GM21360 (cell line): ENCODE measurements around the gene DGKI.

Experiments
- ATAC-seq: cut with Tn5 transposase; IDR thresholded peaks from one replicate; pipeline ENCODE4 v1.9.1; 2021; ENCODE audit warnings: mild to moderate bottlenecking, moderate library complexity; ENCODE audit not compliant: unreplicated experiment

The DGKI gene

GRCh38 chr7:137441451-137441850, 405.3 kb downstream of the DGKI start:
- no peak for ATAC-seq

DNA sequence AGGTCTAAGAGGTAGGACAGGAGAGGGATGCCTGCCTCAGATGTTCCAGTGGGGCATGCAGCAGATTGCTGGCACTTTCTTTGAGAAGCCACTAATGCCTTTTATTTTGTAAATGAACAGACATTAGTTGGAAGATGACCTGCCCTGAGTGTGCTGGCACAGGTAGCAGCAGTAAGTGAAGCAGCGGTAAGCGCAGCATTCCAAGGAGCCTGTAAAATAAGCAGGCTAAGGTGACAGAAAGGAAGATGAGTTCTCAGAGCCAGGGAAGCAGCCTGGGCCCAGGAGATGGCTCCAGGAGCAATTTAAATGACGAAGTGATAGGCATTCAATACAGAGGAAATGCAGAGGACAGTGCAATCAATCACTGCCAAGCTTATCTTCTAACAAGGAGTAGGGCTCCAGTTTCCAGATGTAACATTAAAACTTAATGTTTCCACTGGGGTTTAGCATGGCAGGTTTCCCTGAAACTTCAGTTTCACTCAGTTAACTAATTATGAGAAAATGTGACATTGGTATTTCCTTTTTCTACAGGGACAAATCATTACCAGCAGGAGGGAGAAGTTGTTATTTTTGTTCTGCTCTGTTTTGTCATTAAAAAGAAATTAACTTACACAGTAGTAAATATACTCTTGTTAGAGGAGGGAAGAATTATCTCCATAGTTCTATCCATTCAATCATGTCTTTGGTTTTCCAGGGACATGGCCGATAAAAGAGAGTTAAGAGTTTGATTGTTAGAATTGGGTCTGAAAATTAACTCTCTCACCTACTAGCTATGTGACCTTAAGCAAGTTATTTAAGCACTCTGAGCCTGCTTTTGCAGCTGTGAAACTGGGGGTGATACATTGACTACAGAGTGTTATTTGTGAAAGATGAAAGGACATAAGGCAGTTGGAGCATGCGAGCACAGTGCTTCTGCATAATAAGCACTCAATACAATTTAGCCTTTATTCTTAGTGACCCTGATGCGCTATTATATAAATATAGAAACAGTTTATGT, 406.6 kb downstream of the DGKI start:
- ATAC-seq = no peak

DNA sequence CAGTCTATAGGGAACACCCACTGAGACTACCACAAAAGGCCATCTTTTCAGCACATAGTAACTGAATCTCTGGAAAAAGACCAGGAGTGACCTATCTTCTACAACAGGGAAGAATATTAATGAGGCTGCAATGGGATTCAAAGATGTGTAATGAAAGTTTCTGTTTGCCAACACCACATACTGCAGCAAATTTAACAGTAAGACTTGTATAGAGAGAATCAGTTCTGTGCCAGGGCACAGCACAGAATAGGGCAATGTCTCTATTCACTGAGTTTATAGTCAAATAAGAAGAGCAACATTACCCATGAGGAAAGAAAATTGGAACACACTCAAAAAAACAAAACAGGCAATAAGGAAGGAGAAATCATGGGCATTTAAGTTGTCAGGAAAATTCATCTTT, 411.8 kb downstream of the DGKI start:
- no peak for ATAC-seq

DNA sequence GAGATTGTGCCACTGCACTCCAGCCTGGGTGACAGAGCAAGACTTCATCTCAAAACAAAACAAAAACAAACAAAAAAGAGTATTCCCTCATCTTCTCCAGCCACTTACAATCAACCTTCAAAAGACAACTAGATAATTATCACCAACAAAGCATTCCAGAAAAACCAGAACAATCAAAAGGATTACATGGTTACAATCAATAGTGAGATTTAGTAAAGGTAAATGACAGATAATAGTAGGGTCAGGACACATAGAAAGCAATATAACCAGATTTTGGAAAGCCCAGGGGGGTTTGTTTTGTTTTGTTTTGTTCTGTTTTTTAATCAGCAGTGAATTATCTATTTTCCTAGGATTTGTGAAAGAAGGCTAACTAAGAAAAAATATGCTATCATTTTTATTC, 412.2 kb downstream of the DGKI start:
- no peak for ATAC-seq

- ATAC-seq = no peak
These were observed 423.5 kb downstream of the DGKI start for GRCh38 chr7:137423321-137423720.

DNA sequence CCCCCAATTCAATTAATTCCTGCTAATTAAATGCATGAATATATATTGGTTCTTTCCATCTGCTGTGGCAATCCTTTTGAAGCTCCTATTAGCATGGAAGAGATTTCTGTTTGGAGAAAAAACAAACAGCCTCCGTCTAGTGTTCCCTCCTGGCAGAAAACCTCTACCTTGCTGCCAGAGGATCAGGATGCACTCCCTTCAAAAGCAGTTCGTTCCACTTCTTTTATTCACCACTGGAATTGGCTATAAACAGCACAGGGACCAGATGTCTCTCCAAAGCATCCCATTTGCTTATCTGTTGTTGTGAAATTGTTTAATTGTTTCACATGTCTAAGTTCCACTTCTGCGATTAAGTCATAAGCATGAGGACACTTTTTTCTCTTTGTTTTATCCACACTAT, 425.4 kb downstream of the DGKI start:
- no peak for ATAC-seq

DNA sequence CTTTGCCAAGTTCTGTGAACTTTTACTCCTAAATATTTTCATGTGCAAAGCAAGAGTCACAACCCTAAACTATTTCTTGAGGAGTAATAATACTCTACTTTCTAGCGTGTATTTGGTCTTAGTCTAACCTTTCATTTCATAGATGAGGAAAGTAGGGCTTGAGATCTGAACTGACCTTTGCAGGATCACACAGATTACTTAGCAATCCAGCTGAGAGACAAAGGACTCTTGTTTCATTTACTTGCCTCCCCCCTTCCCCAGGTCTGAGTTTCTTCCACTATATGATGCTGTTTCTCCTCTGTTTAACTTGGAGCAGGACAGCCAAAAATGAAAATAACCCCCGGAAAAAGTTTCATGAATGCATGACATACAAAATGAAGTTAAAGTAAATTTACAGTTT, 427.9 kb downstream of the DGKI start:
- ATAC-seq = no peak

DNA sequence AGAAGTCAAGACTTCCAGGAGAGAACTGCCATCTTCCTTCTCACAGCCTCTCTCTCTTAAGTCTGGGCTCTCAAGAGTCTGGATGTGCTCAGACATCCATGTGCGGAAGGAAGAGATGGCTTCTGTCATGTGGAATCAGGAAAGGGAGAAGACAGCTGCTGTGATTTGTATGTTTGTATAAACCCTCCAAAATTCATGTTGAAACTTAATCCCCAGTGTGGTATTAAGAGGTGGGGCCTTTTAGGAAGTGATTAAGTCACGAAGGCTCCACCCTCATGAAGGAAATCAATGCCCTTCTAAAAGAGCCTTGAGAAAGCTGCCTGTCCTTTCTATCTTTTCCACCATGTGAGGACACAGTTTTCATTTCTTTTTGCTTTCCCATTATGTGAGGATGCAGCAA, 429.3 kb downstream of the DGKI start:
- ATAC-seq = no peak

DNA sequence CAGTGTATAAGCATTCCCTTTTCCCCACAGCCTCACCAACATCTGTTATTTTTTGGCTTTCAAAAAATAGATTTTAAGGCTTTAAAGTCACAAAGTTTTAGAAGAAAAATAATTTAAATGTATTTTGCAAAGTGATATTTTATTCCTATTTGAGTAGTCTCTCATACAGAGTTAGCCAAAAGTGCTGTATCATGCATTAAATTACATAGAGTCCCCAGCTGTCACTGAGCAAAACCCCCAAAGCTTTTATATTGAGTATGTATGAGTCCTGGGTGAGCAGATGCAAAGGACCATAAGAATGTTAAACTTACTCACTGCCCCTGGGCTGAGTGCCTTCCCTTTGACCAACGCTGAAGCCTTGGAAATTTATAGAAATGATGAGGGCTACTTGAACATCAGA, 432.9 kb downstream of the DGKI start:
- no peak for ATAC-seq

DNA sequence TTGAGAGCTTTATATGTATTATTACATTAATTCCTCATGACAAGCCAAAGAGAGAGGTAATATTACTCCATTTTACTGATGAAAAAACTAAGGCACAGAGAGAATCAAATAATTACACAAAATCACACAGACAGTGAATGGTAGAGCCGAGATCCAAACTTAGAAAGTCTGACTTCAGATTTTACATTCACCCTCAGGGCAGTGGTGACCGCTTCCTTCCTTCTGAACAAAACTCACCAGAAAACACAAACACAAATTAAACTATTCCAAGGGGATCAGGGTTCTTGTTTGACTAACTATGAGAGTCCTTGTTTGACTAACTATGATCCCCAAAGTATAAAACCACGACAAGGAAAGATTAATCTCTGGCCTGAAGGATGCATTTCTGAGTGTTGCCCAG, 435.3 kb downstream of the DGKI start:
- ATAC-seq = no peak

DNA sequence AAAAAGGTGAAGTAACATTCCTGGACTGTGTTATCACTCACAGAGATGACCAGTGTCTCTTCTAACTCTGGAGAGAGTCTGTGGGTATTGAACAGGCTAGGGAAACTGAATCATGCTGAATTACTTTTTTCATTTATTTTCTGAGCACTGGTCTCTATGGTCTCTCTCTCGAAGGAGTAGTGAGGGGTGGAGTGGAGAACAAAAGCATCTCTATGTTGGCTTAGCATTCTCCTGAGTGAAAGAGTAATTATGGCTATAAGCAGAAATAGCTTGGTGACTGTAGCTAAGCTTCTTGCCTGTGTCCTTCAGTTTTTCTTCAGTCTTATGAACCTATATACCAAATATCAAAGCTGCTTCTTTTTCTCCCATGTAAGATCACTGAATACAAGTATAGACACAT, 438.6 kb downstream of the DGKI start:
- no peak for ATAC-seq

DNA sequence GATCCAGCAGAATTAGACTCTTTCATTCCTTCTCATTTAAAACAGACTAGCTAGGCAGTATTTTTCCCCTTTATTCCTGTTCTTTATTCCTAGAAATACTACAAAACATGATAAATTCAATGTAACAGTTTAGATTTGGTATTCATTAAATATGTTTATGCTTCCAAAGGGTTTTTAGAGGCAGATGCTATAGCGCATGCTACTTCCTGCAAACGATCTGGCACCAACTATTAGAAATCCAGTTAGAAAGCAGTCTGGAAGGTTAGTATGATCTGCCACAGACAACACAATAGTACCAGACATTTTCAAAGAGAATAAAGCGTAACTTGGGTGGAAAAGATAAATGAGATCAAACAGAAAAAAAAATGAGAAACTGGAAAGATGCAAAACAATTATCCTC, 439.7 kb downstream of the DGKI start:
- ATAC-seq = no peak

GRCh38 chr7:137404660-137405317, 442.0 kb downstream of the DGKI start:
- ATAC-seq = no peak

DNA sequence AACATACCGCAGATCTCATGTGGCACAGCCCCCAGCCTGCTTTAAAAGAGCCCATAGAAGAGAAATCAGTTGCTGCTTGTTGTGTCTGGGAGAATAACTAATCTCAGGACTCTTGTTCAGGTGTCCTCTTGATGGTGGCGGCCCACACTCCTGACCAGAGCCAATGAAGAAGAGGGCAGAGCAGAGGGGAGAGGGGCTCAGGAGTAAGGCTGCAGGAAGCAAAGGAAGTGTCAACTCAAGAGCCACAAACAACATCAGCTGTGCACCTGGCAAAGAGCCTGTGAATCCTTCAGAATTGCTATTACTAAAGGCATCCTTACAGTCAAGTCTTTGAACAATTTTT, 443.4 kb downstream of the DGKI start:
- ATAC-seq = no peak

DNA sequence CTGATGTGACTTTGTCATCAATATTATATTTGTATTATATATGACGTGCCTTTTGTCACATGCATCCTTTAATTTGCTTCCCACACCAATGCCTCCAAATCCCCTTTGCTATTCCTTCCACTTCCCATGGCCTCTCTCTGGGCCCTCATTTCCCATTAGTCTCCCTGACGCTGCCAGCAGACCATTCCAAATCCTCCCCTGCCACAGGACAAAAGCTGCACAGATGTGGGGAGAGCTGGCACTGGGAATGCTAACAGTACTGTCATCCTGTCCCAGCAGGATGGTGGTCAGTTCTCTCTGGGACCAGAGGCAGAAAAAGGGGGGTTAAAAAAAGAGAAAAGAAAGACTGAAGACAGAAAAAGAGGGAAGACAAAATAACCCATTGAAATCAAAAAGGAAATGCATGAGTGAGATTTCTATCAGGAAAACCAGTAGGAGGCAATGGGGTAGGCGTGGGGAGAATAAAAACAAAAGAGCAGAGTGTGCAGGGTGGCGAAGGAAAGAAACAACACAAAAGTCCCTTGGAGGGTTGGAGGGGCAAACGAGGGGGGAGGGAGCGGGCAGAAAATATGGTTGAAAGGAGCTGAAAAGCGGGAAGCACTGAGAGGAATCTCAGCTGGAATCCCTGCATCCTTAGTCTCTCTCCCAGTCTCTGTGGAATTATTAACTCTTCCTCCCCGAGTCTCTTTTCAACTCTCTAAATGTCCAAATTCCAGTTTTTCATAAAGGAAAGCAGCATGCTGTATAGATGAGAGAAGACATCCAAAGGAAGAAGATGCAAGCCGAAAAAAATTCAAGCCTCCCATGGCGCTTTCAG, 444.0 kb downstream of the DGKI start:
- ATAC-seq = no peak

DNA sequence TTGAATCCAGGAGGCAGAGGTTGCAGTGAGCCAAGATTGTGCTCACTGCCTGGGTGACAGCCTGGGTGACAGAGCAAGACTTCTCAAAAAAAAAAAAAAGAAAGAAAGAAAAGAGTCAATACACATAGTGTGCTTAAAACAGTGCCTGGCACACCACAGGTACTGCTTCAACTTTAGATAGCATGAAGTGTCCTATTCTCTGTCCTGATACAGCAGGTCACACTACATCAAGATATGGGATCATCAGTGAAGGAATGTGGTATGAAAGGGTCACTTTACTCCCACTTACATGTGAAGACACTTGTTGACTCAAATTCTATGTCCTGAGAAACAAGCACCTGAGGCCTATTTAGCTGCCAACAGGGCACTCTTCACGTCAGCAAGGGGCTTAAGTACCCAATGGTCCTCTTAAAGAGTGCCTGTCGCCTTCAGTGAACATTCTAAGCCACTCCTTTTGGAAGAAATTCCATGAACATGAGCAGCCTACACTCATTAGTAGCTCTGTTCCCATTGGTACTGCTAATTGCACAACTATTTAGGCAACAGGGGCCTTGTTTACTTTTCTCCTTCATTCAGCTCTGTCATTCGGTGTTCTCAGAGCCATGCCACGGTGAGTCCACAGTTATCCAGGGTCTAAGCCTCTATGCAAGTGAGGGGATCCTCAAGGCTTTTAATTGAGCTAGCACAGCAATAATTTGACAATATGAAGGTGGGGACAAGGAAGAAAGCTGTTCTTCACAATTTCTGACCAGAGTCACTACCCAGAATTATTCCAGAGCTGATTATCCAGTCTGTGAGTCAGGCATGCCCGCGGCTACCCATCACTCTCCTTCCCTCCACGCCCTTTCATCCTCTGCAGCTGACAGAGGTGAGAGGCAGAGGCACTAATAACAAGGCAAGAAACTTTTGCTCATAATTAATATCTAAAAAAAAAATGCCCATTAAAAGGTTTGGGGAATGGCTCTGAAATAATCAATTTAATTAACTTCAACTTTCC, 446.6 kb downstream of the DGKI start:
- no peak for ATAC-seq

DNA sequence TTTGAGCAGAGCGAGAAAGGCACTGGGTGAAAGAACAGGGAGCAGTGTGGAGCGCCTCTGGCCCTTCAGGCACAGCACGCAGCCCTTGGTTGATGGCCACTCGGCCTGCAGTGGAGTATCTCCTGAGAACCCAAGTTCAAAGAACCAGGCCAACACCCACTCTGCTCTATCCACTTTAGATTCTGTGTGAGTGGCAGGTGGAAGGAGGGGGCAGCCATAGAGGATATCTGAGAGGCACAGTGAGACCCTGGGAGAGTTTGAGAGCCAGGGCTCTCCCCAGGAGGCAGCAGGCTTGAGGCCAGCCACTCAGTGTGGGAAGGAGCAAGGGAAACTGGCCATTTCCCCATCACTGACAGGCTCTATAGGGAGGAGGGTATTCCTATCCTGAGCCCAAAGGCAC, 450.7 kb downstream of the DGKI start:
- ATAC-seq = no peak

DNA sequence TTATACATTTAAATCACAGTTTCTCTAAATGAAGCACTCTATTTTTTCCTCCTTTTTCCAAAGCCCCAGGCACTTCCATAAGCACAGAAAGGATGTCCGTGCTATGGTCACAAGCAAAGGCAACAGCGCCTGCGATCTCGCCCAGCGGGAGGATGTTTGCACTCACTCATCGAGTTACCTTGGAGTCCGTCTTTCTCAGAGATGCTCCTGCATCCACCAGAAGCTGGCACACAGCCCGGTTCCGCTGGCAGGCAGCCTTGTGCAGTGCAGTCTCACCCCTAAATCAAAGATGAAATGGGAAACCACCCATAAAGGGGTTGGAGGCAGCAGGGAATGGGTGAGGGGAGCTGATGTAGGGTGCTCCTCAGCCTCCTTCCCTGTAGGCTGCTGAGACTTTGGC, 451.4 kb downstream of the DGKI start:
- ATAC-seq = no peak

DNA sequence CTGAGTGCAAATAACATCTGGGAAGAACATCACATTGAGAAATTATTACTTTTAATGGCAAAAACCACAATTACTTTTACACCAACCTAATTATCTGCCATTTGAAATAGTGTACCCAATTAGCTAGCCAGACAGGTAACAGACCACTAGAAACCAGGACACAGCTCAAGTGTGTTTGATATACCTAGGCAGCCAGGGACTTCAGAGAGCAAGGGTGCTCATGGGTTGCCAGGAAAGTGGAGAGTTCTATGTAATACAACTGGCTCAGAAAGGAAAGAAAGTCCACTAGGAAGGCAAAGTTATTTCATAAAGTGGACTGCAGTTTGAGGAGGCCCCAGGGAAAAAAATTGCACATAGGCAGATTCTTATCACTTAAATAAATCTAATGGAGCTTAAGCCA, 453.2 kb downstream of the DGKI start:
- ATAC-seq = no peak

GRCh38 chr7:137390076-137390475, 456.7 kb downstream of the DGKI start:
- ATAC-seq = no peak
